Smooth muscle cell (in vitro differentiated cells): ENCODE results near the gene TMEM235. TPM values are rescaled to one million over a fixed set of nuclear protein-coding genes. Genes with fewer than 3 reads are reported as not detected.
A peak's percentile ranks its signal among the peaks of the same experiment; 100 is the strongest.

Experiments used
- DNase-seq: peaks from one replicate; lab custom pipeline; 2025; ENCODE audit not compliant: unreplicated experiment; lab: John Stamatoyannopoulos, UW
- H2AFZ ChIP-seq: fragments of 200-600 bp; sonication (generic); 2 replicates; pipeline ENCODE4 v1.6.0; 2016; ENCODE audit warnings: antibody characterized with exemption, low read depth, mild to moderate bottlenecking
- H3F3A ChIP-seq: fragments of 200-600 bp; sonication (generic); 2 replicates; pipeline ENCODE4 v1.6.0; 2017; ENCODE audit warnings: antibody characterized with exemption, low read depth
- H3K27ac ChIP-seq: fragments of 200-600 bp; sonication (generic); 2 replicates; pipeline ENCODE4 v1.5.1; 2016; ENCODE audit warnings: low read depth, mild to moderate bottlenecking
- H3K27me3 ChIP-seq: fragments of 200-600 bp; sonication (generic); 2 replicates; pipeline ENCODE4 v1.6.1; 2016; ENCODE audit warnings: low read depth, mild to moderate bottlenecking
- H3K36me3 ChIP-seq: fragments of 200-600 bp; sonication (generic); 2 replicates; pipeline ENCODE4 v1.5.1; 2016; ENCODE audit warnings: low read depth
- H3K4me1 ChIP-seq: fragments of 200-600 bp; sonication (generic); 2 replicates; pipeline ENCODE4 v1.5.1; 2016; ENCODE audit warnings: low read depth
- H3K4me2 ChIP-seq: fragments of 200-600 bp; sonication (generic); 2 replicates; pipeline ENCODE4 v1.6.0; 2016; ENCODE audit warnings: mild to moderate bottlenecking
- H3K4me3 ChIP-seq: fragments of 200-600 bp; sonication (generic); 2 replicates; pipeline ENCODE4 v1.5.1; 2016; ENCODE audit warnings: mild to moderate bottlenecking
- H3K79me2 ChIP-seq: fragments of 200-600 bp; sonication (generic); 2 replicates; pipeline ENCODE4 v1.6.0; 2016; ENCODE audit warnings: low read depth, mild to moderate bottlenecking
- H3K9ac ChIP-seq: fragments of 200-600 bp; sonication (generic); 2 replicates; pipeline ENCODE4 v1.6.0; 2016; ENCODE audit warnings: low read depth
- H3K9me3 ChIP-seq: fragments of 200-600 bp; sonication (generic); replicated peaks from 2 replicates; pipeline ENCODE4 v1.5.1; 2016; ENCODE audit warnings: low read depth
- H4K20me1 ChIP-seq: fragments of 200-600 bp; sonication (generic); 2 replicates; pipeline ENCODE4 v1.6.0; 2016; ENCODE audit warnings: low read depth
- WGBS: methylation state at CpG from one replicate; pipeline ENCODE4 v1.1.7; 2016; ENCODE audit warnings: low lambda C conversion rate; 5-methylcytosine and 5-hydroxymethylcytosine counted together
- polyA plus RNA-seq: library from polyadenylated mRNA; unstranded; fragments of >200 nt; fragmentation: Nextera tagmentation; extraction: Ambion mirVana; gene quantifications from 2 replicates; pipeline ENCODE4 v1.2.1, GENCODE V29; 2016
- total RNA-seq: library from RNA; depleted of rRNA; stranded (reverse); fragments of >200 nt; gene quantifications from 2 replicates; pipeline ENCODE4 v1.2.3, GENCODE V29; 2014
- TF ChIP-seq, protein P1 (sequence below): fragments of 200-600 bp; sonication (generic); IDR thresholded peaks from 2 replicates; pipeline ENCODE4 v1.5.1; 2017; ENCODE audit warnings: borderline replicate concordance, mild to moderate bottlenecking, antibody characterized with exemption; ENCODE audit not compliant: insufficient read depth, poor library complexity, severe bottlenecking

TMEM235 gene
- not detected in 2 replicates for total RNA-seq
- polyA plus RNA-seq, result not detected in 2 replicates

GRCh38 chr17:78230996-78231935 lies at the start of gene TMEM235:
Gene TMEM235, plus strand, starts transcription at chr17:78231631. Its CDS starts 393 bp downstream, at chr17:78232024.
- H3K4me1 ChIP-seq, result no peaks in the 10 kb centered on the region
- DNase-seq, result no peak
- H3K79me2 ChIP-seq, result no peaks in the 10 kb centered on the region
- peaks cover 39% of the 10 kb centered on the region for H3K27me3 ChIP-seq
- H3K9ac ChIP-seq, result no peak within 1 kb of the TSS
- H3K27ac ChIP-seq, result no peak within 1 kb of the TSS
- TF ChIP-seq, protein P1, sequence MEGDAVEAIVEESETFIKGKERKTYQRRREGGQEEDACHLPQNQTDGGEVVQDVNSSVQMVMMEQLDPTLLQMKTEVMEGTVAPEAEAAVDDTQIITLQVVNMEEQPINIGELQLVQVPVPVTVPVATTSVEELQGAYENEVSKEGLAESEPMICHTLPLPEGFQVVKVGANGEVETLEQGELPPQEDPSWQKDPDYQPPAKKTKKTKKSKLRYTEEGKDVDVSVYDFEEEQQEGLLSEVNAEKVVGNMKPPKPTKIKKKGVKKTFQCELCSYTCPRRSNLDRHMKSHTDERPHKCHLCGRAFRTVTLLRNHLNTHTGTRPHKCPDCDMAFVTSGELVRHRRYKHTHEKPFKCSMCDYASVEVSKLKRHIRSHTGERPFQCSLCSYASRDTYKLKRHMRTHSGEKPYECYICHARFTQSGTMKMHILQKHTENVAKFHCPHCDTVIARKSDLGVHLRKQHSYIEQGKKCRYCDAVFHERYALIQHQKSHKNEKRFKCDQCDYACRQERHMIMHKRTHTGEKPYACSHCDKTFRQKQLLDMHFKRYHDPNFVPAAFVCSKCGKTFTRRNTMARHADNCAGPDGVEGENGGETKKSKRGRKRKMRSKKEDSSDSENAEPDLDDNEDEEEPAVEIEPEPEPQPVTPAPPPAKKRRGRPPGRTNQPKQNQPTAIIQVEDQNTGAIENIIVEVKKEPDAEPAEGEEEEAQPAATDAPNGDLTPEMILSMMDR, result no peak
- no peak within 1 kb of the TSS for H2AFZ ChIP-seq
- peak within 1 kb of the TSS; percentile 68 for H3K4me2 ChIP-seq
- WGBS, result 48% methylated on average over 35 of the region's 52 CpGs
- no peaks in the 10 kb centered on the region for H3K36me3 ChIP-seq
- H4K20me1 ChIP-seq, result no peaks in the 10 kb centered on the region
- no peaks in the 10 kb centered on the region for H3F3A ChIP-seq
- H3K4me3 ChIP-seq, result no peak within 1 kb of the TSS
- H3K9me3 ChIP-seq, result no peaks in the 10 kb centered on the region

DNA sequence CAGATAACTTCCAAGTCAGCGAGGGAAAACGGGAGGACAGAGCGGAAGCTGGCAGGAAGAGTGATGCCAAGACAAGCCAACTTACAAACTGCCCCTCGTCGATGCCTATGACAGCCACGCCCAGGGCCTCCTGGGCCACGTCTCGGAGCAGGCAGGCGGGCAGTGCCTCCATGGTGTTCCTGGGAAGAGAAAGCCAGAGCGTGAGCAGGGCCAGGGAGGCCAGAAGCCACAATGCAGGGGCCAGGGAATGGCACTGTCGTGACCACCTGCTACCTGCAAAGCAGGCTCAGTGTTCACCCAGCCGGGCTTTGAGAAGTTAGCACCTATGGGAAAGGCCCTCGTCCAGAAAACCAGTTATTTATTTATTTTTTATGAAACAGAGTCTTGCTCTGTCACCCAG lies 48.9 kb upstream of the TMEM235 start:
- TF ChIP-seq, protein P1, result no peak
- Histone ChIP-seq H3K4me1 (peaks cover 10% of the 10 kb centered on the region), H3K36me3 (no peaks in the 10 kb centered on the region), H4K20me1 (no peaks in the 10 kb centered on the region), H3F3A (peaks cover 13% of the 10 kb centered on the region), H3K4me3 (no peak overlapping the region), H3K4me2 (no peak overlapping the region), H3K27ac (no peak overlapping the region), H3K79me2 (peaks cover 9% of the 10 kb centered on the region), H3K9me3 (no peaks in the 10 kb centered on the region), H2AFZ (no peak overlapping the region), H3K27me3 (no peaks in the 10 kb centered on the region), H3K9ac (no peak overlapping the region)
- 95% methylated on average over 13 of the region's 13 CpGs for WGBS
- DNase-seq, result no peak

DNA sequence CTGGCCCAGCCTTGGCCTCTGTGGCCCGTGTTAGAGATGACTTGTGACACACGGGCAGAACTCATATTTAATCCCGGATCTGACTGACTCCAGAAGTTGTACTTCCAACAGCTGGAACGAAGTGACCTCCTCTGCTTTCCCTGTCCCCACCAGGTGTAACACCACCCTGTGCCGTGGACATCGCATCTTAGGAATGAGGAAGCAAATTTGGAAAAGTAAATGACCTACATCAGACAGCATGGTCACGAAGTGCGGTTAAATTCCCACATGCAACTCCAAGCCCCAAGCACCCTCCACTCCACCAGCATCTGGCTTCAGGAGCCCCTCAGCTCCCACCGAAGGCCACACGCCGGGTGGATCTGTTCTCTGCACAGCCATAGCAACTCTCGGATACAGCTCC lies 47.5 kb upstream of the TMEM235 start:
- Histone ChIP-seq H3F3A (peaks cover 13% of the 10 kb centered on the region), H3K27ac (no peak overlapping the region), H3K4me1 (peaks cover 16% of the 10 kb centered on the region), H3K9me3 (no peaks in the 10 kb centered on the region), H4K20me1 (no peaks in the 10 kb centered on the region), H3K9ac (no peak overlapping the region), H3K79me2 (peaks cover 9% of the 10 kb centered on the region), H3K4me2 (no peak overlapping the region), H3K4me3 (no peak overlapping the region), H3K36me3 (no peaks in the 10 kb centered on the region), H3K27me3 (no peaks in the 10 kb centered on the region), H2AFZ (no peak overlapping the region)
- TF ChIP-seq, protein P1, result no peak
- no peak for DNase-seq
- 94% methylated on average over 12 of the region's 12 CpGs for WGBS

DNA sequence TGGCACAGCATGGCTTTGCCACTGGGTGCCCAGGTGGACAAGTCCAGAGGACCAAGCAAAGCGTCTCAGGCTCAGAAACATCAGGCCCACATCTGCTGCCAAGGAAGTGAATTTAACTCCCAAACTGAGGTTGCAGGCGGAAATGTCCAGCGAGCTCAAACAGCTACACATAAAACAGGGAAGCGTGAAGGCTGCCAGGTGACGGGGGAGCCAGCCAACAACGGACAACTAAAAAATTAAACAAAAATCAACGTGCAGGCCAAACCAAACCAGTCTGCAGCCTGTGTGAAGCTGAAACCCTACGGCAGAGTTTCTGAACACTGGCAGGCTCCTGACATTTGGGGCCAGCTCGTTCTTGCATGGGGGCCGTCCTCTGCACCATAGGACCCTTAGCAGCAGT lies 47.1 kb upstream of the TMEM235 start:
- no peak overlapping the region for H2AFZ ChIP-seq

More for the DNA sequence above, 47.1 kb upstream of the TMEM235 start:
- Histone ChIP-seq H3K27me3 (no peaks in the 10 kb centered on the region), H3F3A (peaks cover 13% of the 10 kb centered on the region), H3K9me3 (no peaks in the 10 kb centered on the region), H3K4me2 (no peak overlapping the region), H3K27ac (no peak overlapping the region), H4K20me1 (no peaks in the 10 kb centered on the region), H3K79me2 (peaks cover 9% of the 10 kb centered on the region), H3K4me3 (no peak overlapping the region), H3K9ac (no peak overlapping the region), H3K4me1 (peaks cover 16% of the 10 kb centered on the region), H3K36me3 (no peaks in the 10 kb centered on the region)
- DNase-seq, result no peak
- 96% methylated on average over 10 of the region's 10 CpGs for WGBS
- TF ChIP-seq, protein P1, result no peak
